Measurements from ENCODE around the gene CXCL5.

DNA sequence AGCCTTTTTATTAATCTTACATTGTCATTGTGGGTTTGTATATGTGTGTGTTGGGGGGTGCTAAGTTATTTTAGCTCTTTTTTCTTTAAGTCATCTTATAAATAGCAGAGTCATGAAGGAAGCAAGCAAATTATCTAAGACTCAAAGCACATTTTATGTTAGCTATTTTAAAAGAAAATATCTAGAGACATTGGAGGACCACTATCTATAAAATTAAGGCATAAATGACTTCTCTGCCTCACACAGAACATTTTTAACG is 6.8 kb downstream of the CXCL5 start:
- TF ChIP-seq, protein P1, sequence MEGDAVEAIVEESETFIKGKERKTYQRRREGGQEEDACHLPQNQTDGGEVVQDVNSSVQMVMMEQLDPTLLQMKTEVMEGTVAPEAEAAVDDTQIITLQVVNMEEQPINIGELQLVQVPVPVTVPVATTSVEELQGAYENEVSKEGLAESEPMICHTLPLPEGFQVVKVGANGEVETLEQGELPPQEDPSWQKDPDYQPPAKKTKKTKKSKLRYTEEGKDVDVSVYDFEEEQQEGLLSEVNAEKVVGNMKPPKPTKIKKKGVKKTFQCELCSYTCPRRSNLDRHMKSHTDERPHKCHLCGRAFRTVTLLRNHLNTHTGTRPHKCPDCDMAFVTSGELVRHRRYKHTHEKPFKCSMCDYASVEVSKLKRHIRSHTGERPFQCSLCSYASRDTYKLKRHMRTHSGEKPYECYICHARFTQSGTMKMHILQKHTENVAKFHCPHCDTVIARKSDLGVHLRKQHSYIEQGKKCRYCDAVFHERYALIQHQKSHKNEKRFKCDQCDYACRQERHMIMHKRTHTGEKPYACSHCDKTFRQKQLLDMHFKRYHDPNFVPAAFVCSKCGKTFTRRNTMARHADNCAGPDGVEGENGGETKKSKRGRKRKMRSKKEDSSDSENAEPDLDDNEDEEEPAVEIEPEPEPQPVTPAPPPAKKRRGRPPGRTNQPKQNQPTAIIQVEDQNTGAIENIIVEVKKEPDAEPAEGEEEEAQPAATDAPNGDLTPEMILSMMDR (IDR thresholded peaks at IDR 0.05 in 8 of 11, conservative IDR thresholded peaks at IDR 0.05 in 3 of 11), result no peak
- no peak for TF ChIP-seq POLR2A (IDR thresholded peaks at IDR 0.05)

Data from spleen (tissue), 7 donors.